CD4-positive, alpha-beta T cell treated with Interleukin-12 subunit alpha and Interleukin-12 subunit beta, for 1 hour (primary cell): ENCODE results near the gene FAM83E.
"Not testable (repeated sequence)": the region's sequence is repeated elsewhere in the genome, so short reads cannot be mapped to it uniquely, and the experiment has no call there.

ENCODE experiments used
- DNase-seq: peaks from one replicate; pipeline ENCODE4 v3.0.0-alpha.2; 2020

The FAM83E gene

DNA sequence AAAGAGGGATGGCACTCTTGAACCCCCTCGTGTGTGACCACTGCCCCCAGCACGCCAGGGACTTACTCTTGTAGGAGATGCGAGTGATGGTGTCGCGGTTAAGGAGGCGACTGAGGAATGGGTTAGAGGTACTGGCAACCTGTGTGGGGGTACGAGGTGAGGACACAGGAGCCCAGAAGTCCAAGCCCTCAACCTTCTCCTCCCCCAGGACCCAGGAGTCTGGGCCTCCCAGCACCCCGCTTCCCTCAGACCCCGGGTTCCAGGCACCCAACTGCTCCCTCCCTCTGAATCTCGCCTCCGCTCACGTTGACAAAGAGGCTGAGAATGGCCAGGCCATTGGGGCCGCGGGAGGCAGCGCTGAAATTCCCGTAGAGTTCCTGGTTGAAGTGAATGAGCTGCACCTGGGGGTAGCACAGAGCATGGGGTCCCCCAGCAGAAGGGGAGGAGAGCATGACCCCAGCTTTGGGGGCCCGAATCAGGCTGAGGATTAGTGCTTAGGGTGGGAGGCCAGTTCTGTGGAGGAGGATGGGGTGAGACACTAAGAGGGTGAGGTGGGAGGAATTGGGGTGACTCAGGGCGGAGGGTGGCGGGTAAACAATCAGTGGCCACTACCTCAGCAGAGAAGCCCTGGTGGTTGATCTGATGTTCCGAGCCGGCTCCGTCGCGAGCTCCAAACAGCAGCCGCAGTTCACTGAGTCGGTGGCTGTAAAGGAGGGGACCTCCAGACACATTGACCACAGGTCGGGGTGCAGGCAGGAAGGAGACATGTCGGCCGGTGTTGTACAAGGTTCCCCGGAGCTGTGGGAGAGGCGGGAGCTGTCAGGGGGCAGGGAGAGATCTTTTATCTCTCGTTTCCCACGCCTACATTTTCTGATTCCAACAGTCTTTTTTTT lies 24.9 kb upstream of the FAM83E start:
- DNase-seq: peak; percentile 57

DNA sequence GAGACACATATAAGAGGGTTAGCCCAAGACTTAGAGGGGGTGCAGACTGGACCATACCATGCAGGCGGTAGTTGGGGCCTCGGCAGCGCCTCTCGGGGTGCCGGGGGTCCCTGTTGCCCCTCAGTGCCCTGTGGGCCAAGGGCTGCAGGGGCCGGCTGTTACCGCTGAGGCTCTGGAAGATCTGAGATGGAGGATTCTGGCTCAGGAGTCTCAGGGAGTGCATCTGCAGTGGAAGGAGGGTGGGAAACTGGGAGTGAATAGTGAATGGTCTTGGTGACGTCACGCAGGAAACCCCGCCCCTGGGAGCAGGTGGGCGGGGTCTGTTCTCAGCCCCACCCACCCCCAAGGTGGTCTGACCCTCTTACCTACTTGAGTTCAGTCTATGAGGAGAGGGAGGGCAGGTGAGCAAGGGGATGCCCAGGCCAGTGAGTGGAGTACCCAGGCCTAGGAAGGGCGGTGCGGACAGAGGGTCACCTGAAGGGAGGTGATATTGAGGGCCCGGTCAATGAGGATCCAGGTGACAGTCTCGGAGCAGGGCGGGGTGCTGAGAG lies 24.0 kb upstream of the FAM83E start:
- no peak for DNase-seq

DNA sequence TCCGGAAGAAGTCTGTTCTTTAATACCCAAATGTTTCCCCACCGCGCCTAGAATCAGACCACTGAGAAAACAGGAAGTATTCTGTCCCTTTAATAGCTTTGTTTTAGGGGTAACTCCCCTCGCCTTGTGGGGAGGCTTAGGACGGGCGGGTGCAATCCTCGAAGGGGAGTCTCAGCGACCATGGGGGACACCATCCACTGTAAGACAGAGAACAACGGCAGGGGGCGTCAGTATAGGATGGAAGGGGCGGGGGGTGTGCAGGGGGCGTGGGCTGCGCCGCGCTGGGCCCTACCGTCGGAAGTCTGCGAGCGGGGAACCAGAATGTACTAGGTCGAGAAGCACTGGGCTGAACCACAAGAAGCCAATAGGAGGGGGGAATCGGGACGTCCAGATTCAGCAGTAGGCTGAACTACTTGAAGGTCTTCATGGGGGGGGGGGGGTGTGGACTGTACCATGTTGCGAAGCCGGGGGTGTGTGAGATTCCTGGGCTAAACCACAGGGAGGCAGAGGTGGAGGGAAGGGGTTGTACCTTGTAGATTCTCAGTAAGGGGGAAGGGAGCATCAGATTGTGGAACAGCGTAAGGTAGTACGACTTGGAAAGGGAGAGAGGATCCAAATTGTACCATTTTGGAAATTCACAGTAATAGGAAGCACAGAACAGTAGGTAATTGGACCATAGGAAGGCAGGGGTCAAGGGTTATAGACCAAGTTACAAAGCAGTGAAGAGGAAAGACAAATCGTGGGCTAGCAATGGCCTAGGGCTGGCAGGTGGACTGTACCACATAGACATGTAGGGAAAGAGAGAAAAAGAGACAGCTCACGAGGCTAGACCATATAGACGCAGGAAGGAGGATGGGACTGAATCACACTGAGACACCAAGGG lies 23.3 kb upstream of the FAM83E start:
- peak; percentile 93 for DNase-seq

DNA sequence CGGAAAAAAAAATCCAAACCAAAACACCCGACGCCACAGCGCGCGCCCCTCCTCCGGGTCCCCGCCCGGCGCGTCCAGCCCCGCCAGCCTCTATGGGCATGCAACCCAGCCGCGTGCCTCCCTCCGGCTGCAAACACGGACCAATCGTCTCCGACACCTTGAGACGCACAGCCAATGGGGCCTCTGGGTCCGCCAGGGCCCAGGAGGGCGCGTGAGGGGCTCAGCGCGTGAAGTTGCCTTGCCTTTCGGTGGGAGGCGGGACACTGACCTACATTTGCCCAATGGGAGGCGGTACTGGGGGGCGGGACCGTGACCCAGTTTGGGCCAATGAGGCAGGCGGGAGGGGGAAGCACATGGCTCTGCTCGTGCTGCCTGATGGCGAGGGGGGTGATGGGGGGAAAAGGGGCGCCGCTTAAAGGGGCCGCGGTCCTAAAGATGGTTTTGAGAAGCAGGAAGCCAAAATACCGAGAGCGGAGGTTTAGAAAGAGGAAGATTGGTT lies 22.6 kb upstream of the FAM83E start:
- peak; percentile 100 for DNase-seq

DNA sequence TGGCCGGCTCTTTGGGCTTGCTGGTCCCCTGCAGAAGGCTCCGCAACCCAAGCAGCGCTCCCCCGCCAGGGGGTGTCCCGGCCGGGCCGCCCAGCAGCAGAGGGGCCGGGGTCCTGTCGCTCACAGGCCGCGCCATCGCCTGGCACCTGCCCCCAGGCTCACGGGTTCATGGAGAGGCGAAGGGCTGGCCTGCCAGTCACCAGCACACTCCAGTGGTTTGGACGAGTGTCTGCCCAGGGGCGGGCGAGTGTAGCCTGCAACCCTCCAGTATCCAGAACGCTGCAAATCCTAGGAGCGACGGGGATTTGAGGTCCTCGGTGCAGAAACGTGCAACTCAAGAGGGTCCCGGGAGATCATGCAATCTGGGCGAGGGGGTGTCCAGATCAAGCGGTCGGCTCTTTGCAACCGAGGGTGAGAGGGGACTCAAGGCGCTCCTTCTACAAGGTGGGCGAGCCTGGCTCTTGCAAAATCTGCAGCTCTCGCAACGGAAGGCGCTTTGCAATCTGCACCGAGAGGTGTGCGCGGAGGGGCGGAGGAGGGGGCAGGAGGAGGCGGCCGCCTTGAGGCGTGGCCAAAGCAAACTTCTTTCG lies 22.1 kb upstream of the FAM83E start, which contains the start of gene DBP:
TSS of gene DBP (minus strand) at position 521 of the 590 bp plus-strand sequence. CDS start at position 136, 385 bp downstream.
- no peak for DNase-seq

DNA sequence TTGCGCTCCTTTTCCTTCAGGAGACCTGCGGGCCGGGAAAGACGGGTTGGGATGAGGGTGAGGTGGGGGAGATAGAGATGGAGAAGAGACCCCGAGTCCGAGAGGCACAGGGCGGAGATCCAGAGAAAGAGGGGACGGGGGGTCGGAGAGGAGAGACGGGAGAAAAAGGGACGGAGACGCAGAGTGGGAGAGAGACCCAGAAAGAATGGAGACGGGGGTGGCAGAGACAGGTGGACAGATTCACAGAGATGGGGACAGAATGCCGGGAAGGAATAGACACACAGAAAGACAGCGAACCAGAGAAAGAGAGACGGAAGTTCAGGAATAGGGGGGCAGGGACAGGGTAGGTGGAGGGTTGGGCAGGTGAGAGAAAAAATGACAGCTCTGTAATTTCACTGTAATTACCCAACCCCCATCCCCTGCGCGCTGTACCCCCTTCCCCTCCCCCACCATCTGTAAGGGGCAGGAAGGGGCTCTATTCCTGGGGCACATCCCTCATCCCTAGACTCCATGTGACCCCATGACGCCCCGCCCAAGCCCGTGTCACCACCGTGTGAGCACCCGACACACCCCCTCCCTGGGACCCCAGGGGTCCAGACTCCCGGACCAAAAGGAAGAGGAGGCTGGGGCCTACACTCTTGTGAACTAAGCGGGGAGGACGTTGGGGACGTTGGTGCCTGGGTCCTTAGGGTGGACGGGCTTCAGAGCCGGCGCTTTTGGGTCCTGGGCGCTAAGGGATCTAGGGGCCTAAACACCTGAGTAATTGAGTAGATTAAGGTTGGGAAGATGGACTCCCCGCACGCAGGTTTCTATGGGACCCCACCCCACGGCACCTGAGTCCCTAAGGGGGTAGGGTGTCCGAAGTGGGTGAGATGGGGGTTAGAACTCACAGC lies 21.3 kb upstream of the FAM83E start:
- no peak for DNase-seq

DNA sequence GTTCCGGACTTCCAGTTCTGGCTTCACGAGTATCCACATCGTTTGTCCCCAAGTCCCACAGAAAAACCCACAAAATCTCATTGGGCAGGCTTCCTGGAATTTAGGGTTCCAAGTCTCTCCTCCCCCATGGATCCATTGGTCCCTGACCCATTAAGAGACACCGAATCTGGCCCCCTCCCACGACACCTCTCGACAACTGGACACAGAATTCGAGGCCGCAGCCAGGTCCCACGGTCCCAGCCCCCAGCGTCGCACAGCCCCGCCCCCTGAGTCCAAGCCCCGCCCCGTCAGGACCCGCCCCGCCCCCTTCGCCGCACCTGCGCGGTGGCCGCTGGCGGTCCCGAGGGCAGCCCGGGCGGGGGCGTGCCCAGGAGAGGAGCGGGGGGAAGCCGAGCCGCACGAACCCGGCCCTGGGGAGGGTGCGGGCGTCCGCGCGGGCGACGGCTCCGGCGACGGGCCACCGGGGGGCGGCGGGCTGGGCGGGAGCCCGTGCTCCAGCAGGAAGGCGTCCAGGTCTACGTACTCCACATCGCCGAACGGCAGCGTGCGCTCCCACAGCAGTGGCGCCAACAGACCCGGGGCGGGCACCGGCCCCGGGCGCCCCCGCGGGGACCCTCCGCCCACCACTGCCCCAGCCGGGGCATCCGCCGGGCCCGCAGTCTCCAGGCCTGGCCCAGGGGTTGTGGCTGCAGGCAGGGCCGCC lies 20.5 kb upstream of the FAM83E start:
- peak; percentile 77 for DNase-seq

DNA sequence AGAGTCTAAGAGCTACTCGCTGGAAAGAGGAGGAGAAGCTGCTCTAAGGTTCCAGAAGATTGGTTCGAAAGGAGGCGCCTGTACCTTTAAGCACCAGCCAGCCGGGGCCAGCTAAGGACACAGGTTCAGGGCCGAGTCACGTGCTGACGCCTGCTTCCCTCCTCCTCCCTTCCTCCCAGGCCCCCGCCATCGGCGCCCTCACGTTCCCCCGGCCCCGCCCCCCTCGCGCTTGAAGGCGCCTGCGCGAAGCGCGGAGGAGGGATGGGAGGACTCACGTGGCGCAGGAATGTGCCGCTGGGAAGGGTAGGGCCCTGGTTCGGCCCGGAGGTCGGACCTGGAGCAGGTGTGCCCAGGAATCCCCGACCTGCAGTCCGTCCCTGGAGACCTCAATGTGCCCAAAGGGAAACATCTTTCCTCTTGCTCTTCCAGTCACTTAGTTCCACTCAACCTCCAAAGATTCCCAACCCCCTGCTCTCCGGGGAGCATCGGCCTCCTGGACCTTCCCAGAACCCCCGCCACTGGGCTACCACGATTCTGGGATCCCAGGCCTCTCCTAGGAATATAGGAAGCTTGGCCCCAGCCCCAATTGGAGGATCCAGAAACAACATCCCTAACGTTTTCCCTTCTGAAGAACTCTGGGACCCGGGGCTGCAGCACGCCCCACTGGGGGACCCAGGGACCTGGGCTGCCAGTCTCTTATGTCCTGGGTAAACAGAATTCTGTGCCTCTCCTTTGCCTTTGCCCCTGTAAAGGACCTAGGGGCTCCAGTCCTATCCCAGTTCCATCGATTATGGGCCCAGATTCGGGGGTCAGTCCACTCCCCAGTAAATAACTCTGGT lies 19.8 kb upstream of the FAM83E start:
- DNase-seq: peak; percentile 93

DNA sequence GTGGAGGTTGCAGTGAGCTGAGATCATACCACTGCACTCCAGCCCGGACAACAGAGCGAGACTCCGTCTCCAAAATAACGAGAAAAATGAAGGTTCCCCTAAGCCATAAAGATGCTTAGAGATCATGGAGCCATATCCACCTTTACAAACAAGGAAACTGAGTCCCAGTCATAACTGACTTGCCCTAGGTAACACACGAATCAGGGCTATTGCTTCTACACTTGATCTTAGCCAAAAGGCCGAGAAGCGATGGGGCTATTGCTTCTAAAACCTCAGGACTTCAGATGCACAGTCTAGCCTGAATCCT lies 19.1 kb upstream of the FAM83E start:
- DNase-seq: no peak

DNA sequence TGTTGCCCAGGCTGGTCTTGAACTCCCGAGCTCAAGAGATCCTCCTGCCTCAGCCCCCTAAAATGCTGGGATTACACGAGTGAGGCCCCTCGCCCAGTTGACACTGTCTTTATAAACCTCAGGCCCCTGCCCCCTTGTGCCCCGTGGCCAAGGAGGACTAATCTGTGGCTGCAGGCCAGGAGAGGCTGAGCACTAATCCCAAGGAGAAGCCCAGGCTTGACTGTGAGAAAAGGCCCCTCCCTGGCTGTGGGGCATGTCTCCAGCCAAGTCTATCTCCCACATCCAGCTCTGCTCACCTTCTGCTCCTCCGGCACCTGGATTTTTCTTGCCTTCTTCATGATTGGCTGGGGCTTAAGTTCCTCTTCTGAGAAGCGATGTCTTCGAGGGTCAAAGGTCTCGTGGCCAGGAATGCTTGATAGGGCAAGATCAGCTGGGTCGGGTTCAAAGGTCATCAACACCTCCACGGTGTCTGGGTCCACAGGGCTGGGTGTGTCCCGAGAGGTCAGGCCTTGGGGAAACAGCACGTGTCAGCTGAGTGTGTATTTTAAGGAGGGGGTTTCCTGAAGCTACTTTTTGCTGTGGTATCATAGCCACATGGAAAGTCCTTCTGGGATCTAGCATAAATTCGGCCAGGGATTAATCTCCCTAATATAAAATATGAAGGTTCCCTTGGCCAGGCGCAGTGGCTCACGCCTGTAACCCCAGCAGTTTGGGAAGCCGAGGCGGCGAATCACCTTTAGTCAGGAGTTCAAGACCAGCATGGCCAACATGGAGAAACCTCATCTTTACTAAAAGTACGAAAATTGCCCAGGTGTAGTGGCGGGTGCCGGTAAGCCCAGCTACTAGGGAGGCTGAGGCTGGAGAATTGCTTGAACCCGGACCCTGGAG lies 18.5 kb upstream of the FAM83E start:
- no peak for DNase-seq

DNA sequence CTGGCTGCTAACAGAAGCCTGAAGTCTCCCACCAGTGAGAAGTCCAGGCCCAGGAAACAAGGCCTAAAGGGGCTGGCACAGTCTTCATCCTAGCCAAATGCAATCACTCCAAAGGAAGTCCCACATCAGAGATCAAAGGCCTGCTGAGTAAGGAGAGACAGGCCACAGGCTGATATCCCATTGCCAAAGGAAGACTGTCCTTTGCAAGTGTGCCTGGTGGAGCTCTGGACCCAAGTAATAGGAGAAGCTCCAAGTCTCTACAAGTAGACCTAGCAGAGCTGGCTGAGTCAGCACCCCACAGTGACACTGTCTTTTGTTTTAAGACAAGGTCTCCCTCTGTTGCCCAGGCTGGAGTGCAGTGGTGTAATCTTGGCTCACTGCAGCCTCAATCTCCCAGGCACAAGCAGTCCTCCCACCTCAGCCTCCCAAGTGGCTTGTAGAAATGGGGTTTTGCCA lies 17.8 kb upstream of the FAM83E start:
- no peak for DNase-seq

DNA sequence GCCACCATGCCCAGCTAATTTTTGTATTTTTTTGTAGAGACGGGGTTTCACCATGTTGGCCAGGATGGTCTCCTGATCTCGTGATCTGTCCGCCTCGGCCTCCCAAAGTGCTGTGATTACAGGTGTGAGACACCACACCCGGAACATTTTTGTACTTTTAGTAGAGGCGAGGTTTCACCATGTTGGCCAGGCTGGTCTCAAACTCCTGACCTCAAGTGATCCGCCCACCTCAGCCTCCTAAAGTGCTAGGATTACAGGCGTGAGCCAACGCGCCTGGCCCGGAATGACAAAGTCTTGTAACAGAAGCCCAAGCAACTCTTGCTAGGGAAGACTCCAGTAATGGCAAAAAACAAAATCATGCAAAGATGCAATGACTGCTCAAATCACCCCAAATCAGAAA lies 17.4 kb upstream of the FAM83E start:
- not testable (repeated sequence) for DNase-seq

DNA sequence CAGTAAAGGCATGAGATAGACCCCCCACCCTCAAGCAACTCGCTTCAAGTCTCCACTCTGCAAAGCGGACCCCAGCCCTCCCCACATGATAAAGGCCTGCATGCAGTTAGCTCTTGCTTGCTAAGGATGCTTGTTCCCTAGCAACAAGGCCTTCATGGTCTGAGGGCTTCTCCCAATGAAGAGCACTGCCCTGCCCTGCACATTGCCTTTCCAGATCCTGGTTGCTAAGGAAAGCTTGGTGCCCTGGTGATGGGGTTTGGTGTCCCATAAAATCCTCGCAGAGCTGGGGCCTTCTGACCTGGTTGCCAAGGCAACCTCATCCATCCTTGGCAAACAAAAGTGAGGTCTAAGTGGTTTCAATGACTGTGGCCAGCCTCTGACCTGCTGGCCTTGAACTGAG lies 16.3 kb upstream of the FAM83E start:
- no peak for DNase-seq

DNA sequence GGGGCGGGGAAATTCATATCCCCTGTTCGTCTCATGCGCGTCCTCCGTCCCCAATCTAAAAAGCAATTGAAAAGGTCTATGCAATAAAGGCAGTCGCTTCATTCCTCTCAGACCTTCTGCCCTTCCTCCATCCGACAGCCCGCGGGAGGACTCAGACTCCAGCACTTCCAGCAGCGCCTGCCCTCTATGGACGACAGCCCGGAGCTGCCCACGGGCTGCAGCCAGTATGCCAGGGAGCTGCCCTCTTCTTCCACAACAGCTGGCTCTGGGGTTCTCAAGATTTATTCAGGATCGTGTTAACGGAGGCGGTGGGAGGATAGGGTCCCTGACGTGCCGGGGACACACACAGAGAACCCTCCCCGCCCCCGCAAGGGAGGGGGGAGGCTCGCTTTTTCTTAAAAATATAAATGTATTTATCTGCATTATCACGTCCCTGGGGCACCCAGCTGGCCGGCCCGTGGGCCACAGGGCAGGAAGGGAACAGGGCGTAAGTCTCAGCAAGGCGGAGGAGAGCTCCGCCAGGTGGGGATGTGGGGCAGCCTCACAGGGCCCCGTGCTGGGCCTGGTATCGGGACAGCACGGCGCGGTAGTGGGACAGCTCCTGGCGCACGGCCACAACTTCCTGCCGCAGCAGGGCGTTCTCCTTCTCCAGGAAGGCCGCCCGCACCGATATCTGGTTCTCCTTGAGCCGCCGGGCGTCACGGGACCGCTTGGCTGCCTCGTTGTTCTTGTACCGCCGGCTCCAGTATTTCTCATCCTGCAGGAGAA lies 15.6 kb upstream of the FAM83E start:
- DNase-seq: no peak

DNA sequence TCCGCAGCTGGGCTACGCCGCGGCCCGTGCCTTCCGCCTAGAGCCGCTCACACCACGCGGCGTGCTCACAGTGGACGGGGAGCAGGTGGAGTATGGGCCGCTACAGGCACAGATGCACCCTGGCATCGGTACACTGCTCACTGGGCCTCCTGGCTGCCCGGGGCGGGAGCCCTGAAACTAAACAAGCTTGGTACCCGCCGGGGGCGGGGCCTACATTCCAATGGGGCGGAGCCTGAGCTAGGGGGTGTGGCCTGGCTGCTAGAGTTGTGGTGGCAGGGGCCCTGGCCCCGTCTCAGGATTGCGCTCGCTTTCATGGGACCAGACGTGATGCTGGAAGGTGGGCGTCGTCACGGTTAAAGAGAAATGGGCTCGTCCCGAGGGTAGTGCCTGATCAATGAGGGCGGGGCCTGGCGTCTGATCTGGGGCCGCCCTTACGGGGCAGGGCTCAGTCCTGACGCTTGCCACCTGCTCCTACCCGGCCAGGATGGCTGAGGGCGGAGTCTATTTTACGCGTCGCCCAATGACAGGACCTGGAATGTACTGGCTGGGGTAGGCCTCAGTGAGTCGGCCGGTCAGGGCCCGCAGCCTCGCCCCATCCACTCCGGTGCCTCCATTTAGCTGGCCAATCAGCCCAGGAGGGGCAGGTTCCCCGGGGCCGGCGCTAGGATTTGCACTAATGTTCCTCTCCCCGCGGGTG lies 14.9 kb upstream of the FAM83E start:
- DNase-seq: no peak

DNA sequence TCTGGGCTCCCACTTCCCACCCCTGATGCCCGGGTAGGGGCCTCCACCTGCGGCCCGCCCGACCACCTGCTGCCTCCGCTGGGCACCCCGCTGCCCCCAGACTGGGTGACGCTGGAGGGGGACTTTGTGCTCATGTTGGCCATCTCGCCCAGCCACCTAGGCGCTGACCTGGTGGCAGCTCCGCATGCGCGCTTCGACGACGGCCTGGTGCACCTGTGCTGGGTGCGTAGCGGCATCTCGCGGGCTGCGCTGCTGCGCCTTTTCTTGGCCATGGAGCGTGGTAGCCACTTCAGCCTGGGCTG lies 14.4 kb upstream of the FAM83E start:
- DNase-seq: no peak

DNA sequence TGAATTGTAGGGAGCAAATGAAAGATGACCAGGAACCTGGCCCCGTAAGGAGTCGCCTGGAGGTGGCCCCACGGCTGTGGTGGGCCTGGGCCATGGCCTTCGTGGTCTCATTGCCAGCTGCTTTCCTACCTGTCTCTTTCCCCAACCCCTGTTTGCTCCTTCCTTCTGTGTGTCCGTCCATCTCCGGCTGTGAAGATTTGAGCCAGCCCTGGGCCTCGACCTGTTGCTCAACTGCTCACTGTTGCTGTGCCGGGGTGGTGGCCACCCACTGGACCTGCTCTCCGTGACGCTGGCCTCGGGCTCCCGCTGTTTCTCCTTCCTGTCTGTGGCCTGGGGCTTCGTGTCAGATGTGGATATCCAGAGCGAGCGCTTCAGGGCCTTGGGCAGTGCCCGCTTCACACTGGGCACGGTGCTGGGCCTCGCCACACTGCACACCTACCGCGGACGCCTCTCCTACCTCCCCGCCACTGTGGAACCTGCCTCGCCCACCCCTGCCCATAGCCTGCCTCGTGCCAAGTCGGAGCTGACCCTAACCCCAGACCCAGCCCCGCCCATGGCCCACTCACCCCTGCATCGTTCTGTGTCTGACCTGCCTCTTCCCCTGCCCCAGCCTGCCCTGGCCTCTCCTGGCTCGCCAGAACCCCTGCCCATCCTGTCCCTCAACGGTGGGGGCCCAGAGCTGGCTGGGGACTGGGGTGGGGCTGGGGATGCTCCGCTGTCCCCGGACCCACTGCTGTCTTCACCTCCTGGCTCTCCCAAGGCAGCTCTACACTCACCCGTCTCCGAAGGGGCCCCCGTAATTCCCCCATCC lies 13.8 kb upstream of the FAM83E start:
- no peak for DNase-seq
